ENCODE data around the gene CRYBG1.

Gene CRYBG1

DNA sequence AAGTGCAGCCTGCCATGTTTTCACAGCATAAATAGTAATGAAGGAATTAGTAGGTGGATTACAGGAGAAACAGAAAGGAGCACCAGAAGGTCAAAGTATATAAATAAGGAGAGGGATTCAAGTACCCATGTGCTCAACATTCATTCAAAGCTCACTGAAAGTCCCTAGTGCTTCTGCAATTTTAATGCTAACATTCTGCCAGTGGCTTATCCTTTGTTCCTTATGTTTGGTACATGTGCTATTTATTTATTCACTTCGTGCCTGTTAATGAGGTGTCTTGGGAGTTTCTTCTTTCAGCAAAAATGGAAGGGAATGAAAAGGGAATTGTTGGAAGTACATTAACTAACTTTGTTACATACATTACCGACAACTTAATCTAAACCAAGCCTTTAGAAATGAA, 105.7 kb downstream of the CRYBG1 start:
- DNase-seq, result no peak

DNA sequence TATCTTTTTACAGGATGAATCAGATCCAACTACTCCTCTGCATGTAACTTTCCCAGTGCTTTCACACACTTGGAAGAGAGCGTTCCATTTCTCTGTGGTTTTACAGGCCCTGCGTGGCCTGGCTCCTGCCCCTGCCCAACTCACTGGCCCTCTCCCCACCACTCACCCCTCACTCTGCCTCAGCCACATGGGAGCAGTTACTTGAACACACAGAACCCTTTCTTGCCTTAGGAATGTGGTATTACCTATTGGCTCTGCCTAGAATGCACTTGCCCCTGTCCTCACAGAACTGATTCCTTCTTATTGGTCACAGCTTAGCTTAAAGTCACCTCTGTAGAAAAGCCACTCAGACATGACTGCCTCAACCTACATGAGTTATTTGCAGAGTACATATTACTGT, 108.4 kb downstream of the CRYBG1 start:
- no peak for DNase-seq

DNA sequence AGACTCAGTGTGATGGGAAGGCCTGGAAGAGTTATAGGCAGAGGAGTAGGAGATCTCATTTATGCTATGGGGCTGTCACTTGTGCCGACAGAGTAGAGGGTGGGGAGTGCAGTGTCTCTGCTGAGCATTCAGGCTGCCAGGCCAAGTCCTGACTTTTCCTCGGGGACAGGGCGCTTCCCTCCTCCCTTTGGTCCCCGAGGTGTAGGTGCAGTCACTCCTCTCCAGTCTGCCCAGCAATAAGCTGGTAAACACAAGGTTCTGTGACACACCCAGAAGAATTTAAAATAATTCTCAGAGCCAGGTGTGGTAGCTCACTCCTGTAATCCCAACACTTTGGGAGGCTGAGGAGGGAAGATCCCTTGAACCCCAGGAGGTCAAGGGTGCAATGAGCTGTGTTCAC, 109.4 kb downstream of the CRYBG1 start:
- DNase-seq, result no peak

DNA sequence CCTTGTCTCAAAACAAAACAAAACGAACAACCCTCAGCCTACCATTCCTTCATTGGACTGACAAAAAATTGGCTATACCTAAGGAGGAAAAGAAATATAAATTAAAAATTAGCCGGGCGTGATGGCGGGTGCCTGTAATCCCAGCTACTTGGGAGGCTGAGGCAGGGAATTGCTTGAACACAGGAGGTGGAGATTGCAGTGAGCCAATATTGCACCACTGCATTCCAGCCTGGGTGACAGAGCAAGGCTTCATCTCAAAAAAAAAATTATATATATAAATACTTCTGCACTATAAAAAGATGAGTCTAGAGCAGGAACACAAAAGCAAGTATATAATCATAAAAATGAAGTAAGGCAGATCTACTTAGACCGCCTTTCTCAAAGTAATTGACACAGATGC, 109.8 kb downstream of the CRYBG1 start:
- no peak for DNase-seq

DNA sequence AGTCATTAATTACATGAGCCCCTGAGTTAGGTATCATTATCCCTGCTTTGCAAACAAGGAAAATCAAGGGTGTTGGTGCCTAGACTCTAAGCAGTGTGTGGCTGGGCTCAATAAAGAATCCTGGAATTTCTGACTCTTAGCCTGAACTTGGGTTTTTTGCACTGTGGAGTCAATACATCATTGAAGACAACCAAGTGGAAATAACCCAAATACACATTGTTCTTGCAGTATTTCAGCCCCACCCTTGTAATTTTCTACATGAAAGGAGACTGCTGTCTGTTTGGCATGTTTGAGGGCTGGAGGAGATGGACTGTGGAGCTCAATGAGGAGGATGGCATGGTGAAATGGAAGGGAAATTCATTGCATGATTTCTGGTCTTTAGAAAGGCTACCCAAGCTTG, 110.3 kb downstream of the CRYBG1 start:
- DNase-seq, result no peak

DNA sequence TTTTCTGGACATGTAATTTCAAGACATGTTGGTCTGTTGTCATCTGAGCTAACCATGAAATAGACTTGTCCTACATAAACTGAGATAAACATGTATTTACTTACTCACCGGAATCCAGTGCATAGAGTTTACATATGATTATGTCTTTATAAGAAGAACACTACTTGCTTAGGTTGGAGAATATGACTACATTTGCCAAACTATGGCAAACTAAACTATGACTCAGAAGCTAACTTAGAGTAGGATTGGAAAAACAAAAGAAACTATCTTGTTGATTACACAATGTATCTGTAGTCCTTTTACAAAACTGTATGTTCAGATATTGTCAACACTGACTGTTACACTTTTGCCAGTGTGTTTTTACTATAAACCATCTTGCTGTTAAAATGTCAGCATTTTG, 113.3 kb downstream of the CRYBG1 start:
- no peak for DNase-seq

DNA sequence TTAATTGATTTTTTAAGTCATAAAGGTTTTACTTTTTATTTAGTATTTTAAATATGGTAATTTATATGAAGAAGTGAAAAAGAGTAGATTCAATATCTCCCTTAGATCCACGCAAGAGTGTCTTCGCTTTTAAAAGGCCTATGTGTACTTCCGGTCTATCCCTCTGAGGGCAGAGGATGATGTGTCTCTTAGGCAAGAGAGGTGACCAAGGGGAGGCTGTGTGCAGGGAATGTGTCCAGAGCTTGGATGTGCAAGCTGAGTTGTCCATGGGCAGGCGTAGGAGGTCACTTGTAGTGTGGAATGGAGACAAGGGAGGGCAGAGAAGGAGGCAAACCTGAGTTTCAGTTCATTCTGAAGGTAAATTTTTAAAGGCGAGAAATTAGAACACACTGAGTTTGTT, 113.9 kb downstream of the CRYBG1 start:
- DNase-seq, result no peak

DNA sequence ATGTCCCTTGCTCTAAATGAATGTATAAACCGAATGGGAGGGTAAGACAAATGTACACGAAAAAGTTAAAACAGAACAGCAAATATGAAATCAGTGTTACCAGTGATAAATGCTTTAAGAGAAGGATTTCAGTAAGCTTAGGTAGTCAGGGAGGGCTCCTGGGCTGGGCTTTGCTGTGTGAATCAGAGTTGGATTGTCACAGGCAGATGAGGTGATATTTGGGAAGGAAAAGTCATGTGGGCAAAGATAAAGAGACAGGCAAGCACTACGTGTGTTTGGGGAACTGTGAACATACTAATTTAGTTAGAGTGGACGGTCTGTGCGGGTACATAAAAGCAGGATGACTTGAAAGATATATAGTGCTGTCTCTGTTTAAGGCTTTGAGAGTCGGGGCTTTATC, 114.8 kb downstream of the CRYBG1 start:
- DNase-seq, result no peak

DNA sequence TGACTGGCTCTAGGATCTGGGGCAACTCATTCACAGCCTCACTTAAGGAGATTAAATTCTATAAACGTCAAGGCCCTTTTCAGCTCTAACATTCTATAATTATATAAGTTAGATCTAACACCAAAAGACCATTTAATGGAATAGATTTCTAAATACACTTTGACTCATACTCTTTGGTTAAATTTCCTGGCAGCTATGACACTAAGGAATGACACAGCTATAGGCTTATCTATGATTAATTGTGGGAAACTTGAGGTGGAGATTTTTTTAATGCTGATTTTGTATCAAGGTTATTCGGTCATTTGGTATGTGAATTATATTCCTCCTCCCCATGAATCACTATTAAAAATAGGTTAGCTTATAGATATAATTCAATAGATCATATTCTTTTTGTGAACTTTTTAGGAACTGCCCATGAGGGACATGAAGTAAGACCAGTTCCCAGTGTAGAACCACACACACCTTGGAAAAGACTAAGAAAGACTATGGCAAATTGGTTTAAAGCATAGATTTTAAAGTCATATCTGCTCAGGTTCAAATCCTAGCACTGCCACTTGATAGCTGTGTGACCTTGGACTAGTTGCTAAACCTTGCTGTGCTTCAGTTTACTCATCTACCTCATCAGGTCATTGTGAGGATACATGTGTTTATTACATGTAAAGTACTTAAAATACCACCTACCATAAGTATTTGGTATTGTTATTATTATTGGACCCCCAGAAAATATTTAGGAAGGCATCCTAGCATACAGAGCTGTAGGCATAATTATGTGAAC, 116.0 kb downstream of the CRYBG1 start:
- no peak for DNase-seq

DNA sequence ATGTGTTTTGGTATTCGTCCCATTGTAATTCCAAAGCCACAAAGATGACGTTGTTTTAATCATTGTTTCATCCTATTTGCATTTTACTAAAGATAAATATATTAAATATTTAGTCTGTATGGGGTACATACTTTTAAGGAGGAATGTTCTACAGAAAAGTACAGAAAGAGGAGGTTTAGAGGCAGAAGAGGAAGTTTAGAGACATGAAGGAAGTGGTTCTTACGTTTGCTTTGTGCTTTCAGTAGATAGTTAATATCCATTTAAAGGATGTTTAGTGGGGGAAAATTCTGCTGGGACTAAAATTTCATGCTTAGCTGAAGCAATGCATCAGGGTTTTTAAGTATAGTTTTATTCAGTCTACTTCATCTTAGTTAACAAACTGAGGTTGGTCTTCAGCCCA, 116.6 kb downstream of the CRYBG1 start:
- no peak for DNase-seq

DNA sequence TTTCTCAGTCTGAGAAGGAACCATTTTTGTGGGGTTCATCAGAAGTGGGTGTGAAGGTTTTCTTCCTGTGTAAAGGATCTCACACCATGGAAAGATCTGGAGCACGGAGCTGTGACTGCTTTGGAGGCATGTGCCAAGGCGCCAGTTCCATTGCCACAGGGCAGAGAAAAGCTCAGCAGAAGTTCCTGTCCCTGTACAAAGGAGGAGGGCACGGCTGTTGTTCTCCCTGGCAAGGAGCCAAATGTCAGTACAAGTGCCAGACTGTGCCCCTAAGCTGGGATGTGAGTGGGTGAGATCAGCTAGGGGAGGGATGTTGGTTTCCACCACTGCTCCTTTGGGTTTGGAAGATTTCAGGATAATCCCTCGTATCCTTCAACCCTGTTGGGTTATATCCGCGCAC, 117.3 kb downstream of the CRYBG1 start:
- no peak for DNase-seq

DNA sequence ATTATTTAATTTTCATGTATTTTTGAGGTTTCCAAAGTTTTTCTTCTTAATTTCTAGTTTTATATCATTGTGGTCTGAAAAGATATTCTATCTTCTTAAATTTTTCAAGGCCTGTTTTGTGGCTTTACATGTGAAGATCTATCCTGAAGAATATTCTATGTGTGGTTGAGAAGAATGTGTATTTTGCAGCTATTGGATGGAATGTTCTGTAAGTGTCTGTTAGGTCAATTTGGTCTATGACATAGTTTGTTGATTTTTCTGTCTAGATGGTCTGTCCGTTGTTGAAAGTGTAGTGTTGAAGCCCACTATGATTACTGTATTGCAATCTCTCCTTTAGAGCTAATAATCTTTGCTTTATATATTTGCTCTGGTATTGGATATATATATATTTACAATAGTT, 125.7 kb downstream of the CRYBG1 start:
- no peak for DNase-seq

DNA sequence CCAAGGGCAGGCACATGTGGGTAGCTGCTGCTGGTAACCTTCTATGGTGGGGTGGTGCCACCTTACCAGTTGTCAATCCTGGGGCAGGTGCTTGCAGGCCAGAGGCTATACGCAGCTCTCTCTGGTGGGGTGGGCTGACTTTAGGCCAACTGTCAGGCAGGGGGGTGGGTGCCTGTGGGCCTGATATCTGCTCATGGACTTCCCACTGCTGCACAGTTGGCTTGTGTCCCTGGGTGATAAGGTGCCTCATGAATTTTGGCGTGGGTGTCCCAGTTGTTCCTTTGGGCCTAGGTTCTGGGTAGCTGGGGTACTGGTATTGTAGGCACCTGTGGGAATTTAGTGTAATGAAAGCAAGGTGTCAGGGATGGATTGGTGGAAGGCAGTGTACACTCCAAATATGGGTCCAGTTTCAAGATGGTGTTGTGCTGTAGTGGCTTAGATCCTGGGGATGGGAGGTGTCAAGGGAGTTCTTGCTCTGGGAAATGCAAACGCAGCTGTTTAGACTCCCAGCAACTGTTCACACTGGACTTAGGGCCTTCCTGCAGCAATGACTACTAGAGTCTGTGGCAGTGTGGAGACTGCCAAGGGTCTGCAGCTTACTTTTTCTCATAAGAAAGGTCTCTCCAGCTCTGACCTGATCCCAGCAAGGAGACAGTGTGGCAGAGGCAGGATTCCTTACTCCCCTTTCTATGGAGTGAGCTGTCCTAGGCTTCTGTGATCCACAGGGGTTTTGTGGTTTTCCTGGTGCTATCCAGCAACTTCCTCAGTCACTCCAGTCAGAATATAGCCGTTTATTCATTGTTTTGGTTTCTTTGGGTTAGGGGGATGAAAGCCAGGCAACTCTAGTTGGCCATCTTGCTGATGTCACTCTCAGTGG, 128.2 kb downstream of the CRYBG1 start:
- no peak for DNase-seq

DNA sequence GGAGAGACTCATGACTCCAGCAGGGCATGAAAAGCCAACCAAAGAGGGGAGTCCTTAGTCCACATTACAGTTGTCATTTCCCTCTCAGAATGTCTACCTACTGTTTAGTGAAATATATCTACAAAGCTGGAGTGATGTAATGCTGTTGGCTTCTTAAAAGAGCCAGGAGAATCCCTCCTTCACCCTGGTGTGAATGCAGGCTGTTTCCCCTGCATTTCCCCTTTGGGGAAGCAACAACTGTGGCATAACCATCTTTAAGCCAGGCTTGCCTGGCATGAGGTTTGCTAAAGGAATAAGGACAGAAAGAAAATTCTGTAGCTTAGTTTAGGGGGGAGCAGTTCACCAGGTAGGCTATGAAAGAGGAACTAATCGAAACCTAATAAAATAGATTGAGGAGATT, 129.5 kb downstream of the CRYBG1 start:
- DNase-seq, result no peak

DNA sequence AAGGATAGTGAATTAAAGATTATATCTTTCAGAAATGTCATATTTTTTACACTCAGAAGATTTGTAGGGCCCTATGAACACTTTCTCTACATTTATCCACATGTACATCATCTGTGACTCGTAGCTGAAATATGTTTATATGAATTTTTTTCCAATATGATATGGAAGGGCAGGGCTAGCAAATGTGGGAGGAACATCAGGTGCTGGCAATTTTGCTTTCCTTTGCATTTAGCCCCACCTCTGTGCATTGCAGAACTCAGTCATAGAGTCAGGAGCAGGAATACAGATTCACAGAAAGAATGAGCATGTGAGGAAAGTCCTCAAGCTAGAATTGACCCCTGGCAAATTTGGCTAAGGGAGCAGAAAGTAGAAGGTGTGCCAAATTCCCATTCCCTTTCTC, 129.9 kb downstream of the CRYBG1 start:
- no peak for DNase-seq

DNA sequence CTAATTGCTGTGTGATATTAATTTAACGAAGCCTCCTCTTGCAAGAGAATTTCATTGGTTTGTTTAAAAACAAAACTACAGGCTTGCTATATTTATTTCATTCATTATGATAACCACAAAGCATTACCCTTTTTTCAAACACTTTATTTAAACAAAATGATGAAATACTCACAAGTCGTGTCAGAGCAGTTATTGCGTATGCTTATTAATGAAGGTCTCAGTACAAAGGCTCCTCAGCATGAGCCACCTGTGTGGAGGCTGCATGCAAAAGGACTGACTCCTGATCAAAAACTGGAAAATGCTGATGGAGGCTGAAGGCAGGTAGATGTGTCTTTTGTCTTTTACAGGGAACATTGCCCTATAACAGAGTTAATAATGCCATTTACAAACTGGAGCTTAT, 130.5 kb downstream of the CRYBG1 start:
- no peak for DNase-seq

DNA sequence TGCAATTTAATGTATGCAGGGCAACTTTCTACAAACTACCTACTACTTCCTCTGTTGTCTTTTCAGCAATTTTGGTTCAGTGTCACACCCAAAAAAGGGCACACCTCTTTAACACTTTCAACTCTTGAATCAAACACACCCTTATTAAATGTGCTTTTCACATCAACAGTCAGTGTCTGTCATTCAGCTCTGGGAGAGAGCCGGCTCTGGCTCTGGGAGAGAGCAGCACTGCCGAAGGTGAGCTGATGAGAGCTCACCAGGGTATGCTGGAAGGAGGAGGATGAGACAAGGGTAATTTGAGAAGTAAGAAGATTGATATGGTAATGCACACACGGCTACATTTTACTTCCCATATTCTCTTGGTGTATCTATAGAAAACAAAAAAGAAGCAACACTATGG, 134.5 kb downstream of the CRYBG1 start:
- no peak for DNase-seq

DNA sequence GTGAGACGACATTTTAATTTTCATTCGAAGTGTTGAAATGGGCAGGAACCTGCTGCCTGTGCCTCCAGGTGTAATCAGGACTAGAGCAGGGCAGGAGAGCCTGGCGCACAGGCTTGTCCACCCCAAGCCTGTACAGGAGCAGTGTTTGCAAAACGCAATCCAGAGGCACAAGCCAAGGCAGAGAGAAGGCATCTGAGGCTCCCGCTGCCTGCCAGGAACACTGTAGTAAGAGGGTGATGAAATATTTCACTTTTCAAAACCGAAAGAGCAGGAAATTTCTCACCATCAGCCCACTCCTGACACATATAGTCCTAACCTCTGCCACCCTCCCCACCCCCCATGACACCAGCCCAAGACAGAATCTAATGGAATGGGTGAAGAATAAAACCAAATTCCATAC, 136.3 kb downstream of the CRYBG1 start:
- DNase-seq, result no peak

DNA sequence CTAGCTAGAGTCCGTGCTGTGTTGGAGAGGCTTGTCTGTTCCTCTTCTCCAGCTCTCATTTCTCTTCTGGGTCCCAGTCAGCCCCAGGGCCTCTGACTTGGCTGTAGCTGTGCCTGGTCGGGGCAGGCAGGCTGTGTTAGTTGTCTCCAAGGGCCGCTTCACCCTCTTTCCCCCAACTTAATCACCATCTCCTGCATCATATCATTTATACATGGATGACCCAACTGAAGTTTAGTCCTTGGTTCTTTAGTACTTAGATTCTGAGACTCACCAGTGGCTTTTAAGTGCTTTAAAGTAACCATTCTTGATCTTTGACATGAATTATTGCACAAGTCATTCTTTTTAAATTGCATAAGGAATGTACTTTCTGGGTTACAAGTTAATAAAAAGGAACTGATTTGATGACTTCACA, 141.4 kb downstream of the CRYBG1 start:
- no peak for DNase-seq

DNA sequence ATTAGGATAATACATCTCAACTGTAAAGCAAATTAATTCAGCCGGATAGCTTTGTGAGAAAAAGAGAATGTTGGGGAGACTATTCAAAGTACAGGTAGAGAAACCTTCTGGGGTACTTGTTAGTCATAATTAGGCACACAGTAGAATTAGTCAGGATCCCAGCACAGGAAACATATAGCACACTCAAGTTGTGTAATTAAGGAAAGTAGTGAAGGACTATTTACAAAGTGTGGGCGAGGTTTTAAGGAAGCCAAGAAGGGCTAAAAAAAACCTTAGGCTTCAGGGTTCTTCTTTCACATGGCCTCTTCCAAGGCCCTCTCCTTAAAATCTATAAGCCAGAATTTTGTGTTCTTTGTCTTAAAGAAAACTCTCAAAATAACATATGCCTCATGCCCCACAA, 142.0 kb downstream of the CRYBG1 start:
- DNase-seq, result no peak

DNA sequence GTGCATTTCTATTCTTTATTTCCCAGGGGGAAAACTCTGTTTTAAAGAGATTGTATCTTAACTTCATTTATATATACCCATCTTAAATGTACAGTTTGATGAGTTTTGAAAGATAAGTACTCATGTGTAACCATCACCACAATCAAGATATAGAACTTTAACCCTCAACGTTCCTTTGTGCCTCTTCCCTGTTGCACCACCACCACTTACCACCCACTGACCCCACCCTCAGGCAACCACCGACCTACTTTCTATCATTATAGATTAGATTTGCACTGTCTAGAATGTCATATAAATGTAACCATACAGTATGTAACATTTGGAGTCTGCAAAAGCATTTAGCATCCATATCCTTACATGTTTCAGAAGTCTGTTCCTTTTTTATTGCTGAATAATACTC, 147.8 kb downstream of the CRYBG1 start:
- no peak for DNase-seq

DNA sequence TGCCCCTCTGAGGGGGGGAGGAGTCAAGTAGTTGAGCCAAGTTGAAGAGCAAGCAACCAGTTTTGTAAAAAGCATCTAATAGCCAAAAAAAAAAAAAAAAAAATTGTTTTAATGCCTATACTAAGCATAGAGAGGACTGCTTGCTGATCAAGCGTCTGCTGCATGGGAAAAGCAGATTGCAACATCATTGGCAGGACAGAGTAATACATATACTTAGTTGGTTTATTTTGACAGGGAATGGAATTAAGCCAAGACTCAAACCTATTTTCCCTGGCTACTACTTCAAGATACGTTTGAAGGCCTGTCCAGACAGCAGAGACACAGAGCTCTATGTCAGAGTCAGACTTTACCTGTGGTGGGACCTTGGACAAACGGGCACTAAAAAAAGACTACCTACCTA, 148.3 kb downstream of the CRYBG1 start:
- no peak for DNase-seq

DNA sequence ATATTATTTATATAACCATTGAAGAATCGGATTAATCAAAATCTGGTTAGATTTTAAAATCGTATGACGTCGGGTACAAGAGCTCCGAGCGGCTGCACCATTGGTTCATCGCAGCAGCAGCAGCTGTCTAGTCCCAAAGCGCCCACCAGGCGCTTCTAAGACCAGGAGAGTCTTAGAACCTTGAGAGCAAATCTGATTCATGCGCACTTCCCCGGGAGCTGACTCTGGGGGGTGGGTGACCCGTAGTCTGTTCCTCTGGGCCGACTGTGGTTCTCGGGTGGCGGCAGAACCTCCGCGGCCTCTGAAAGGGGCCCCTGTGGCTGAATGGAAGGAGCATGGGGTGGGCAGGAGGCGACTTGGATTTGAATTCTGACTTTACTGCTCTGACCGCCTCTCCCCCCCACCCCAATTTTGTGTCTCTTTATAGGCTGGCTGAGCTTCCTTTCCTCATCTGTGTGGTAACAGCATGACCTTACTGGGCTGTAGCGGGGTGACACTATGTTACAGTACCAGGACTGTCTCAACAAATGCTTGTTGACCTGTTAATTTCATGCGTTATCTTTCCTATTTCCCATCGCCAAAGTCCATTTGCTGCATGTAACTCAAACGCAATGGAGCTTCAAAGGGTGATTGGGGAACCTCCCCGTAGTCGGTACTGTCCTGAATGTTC, 149.0 kb downstream of the CRYBG1 start:
- DNase-seq, result no peak

Measured in NCI-H2029 treated with DMSO at 0.1 percent for 48 hours (cell line).